HCT116 (cell line): ENCODE results near the gene ATXN1. TPM values are rescaled to one million over a fixed set of nuclear protein-coding genes. Genes with fewer than 3 reads are reported as not detected.

ENCODE experiments used
- ATAC-seq: fragments of 200-7000 bp; cut with Tn5 transposase; 2 replicates; pipeline ENCODE4 v1.9.1; 2020; ENCODE audit warnings: mild to moderate bottlenecking, moderate library complexity
- BruUV-seq: library from RNA; stranded (reverse); fragments of 400-500 nt; replicated peaks from 2 replicates; lab custom pipeline; 2021; lab: Mats Ljungman, UMichigan
- CTCF ChIA-PET: fragments of 300-600 bp; sonication (Branson Sonifier 250); formaldehyde crosslinking; loops from one replicate; lab custom pipeline; 2021; ENCODE audit warnings: antibody characterized with exemption; lab: Charles Lee
- POLR2A ChIA-PET: fragments of 300-600, 350-600 bp; sonication (Branson Sonifier 250); formaldehyde crosslinking; loops from one replicate; lab custom pipeline; 2021; ENCODE audit warnings: antibody characterized with exemption; lab: Charles Lee
- RAD21 ChIA-PET, 2 experiments: fragments of 300-600 bp; sonication (Branson Sonifier 250); formaldehyde crosslinking; loops; one replicate each; lab custom pipeline; 2023; ENCODE audit warnings: low total read pairs in 2 of 2; ENCODE audit not compliant: uncharacterized antibody in 2 of 2, unreplicated experiment in 2 of 2, low non-redundant PET in 1 of 2; lab: Charles Lee
- DNase-seq: peaks from one replicate; pipeline ENCODE4 v3.0.0-alpha.2; 2010; ENCODE audit warnings: low read depth, low spot score
- H2AFZ ChIP-seq: fragments of 200-600 bp; shearing (Covaris generic), sonication (generic); 2 replicates; pipeline ENCODE4 v1.6.1; 2017; ENCODE audit warnings: low read depth, mixed run types, mixed read lengths, antibody characterized with exemption, low read length; ENCODE audit not compliant: poor library complexity, severe bottlenecking
- H3K27ac ChIP-seq: 2 replicates; pipeline ENCODE4 v1.5.1; 2012; ENCODE audit warnings: low read depth, low read length
- H3K27me3 ChIP-seq: fragments of 200-600 bp; sonication (generic); 2 replicates; pipeline ENCODE4 v1.6.1; 2016; ENCODE audit warnings: mixed run types, low read length, mixed read lengths; ENCODE audit not compliant: insufficient read depth
- H3K36me3 ChIP-seq, 2 experiments: fragments of 200-500 bp in 1 of 2; fragments of 200-600 bp in 1 of 2; sonication (Bioruptor generic) in 1 of 2; sonication (generic) in 1 of 2; 2 replicates each; pipeline versions ENCODE4 v1.5.1 to v1.6.1; 2014 to 2016; ENCODE audit warnings: low read length in 2 of 2, inconsistent platforms in 1 of 2, mixed read lengths in 1 of 2, mixed run types in 1 of 2; ENCODE audit not compliant: insufficient read depth in 2 of 2, control insufficient read depth in 1 of 2
- H3K4me1 ChIP-seq, 2 experiments: fragments of 200-600 bp in 1 of 2; sonication (generic) in 1 of 2; 2 replicates each; pipeline versions ENCODE4 v1.5.1 to v1.6.1; 2012 to 2017; ENCODE audit warnings: low read length in 2 of 2, inconsistent platforms in 1 of 2, mild to moderate bottlenecking in 1 of 2, mixed read lengths in 1 of 2, mixed run types in 1 of 2, moderate library complexity in 1 of 2; ENCODE audit not compliant: insufficient read depth in 2 of 2, control insufficient read depth in 1 of 2
- H3K4me2 ChIP-seq: fragments of 200-600 bp; sonication (generic); 2 replicates; pipeline ENCODE4 v1.6.1; 2017; ENCODE audit warnings: mixed run types, low read length, mixed read lengths
- H3K4me3 ChIP-seq, 2 experiments: fragments of 200-600 bp in 1 of 2; sonication (generic) in 1 of 2; replicated peaks in 1 of 2; 2 replicates each; pipeline ENCODE4 v1.5.1; 2011 to 2016; ENCODE audit warnings: low read length in 2 of 2, control low read depth in 1 of 2, low read depth in 1 of 2, mild to moderate bottlenecking in 1 of 2, mixed read lengths in 1 of 2, mixed run types in 1 of 2
- H3K79me2 ChIP-seq: fragments of 200-600 bp; sonication (generic); 2 replicates; pipeline ENCODE4 v1.6.1; 2017; ENCODE audit warnings: mild to moderate bottlenecking, mixed run types, low read length, moderate library complexity, mixed read lengths; ENCODE audit not compliant: insufficient read depth
- H3K9ac ChIP-seq: fragments of 200-600 bp; sonication (generic); 2 replicates; pipeline ENCODE4 v1.6.1; 2016; ENCODE audit warnings: low read length, mixed read lengths
- H3K9me2 ChIP-seq: fragments of 200-600 bp; sonication (generic), shearing (Covaris generic); 2 replicates; pipeline ENCODE4 v1.6.1; 2017; ENCODE audit warnings: mixed run types, mild to moderate bottlenecking, moderate library complexity; ENCODE audit not compliant: insufficient read depth
- H3K9me3 ChIP-seq, 2 experiments: fragments of 200-500 bp in 1 of 2; fragments of 200-600 bp in 1 of 2; sonication (Bioruptor generic) in 1 of 2; sonication (generic) in 1 of 2; 2 replicates each; pipeline ENCODE4 v1.6.1; 2014 to 2017; ENCODE audit warnings: low read length in 2 of 2, mixed read lengths in 2 of 2, inconsistent platforms in 1 of 2, low read depth in 1 of 2, mild to moderate bottlenecking in 1 of 2, mixed run types in 1 of 2, moderate library complexity in 1 of 2; ENCODE audit not compliant: control insufficient read depth in 1 of 2, insufficient read depth in 1 of 2
- H4K20me1 ChIP-seq: fragments of 200-600 bp; sonication (generic), shearing (Covaris generic); 2 replicates; pipeline ENCODE4 v1.6.1; 2017; ENCODE audit warnings: mixed run types, mild to moderate bottlenecking, moderate library complexity; ENCODE audit not compliant: insufficient read depth
- CEBPB ChIP-seq: IDR thresholded peaks from 2 replicates; pipeline ENCODE4 v1.6.1; 2012; ENCODE audit warnings: low read depth
- FOSL1 ChIP-seq: IDR thresholded peaks from 2 replicates; pipeline ENCODE4 v1.6.1; 2012; ENCODE audit warnings: low read depth
- JUND ChIP-seq: IDR thresholded peaks from 2 replicates; pipeline ENCODE4 v1.6.1; 2012
- POLR2AphosphoS5 ChIP-seq: IDR thresholded peaks from 2 replicates; pipeline ENCODE4 v1.6.1; 2011; ENCODE audit warnings: mild to moderate bottlenecking, low read depth, low read length, moderate library complexity
- RAD21 ChIP-seq: IDR thresholded peaks from 2 replicates; pipeline ENCODE4 v1.6.1; 2012; ENCODE audit warnings: low read depth, mild to moderate bottlenecking
- SIN3A ChIP-seq: IDR thresholded peaks from 2 replicates; pipeline ENCODE4 v1.6.1; 2012; ENCODE audit warnings: low read depth
- SP1 ChIP-seq: IDR thresholded peaks from 2 replicates; pipeline ENCODE4 v1.6.1; 2012; ENCODE audit warnings: low read depth
- SRF ChIP-seq: IDR thresholded peaks from 2 replicates; pipeline ENCODE4 v1.6.1; 2012; ENCODE audit warnings: low read depth
- TCF7L2 ChIP-seq: IDR thresholded peaks from 2 replicates; pipeline ENCODE4 v1.7.0; 2011; ENCODE audit warnings: borderline replicate concordance, inconsistent platforms; ENCODE audit not compliant: insufficient read depth, insufficient read length; ENCODE audit errors: extremely low read depth
- YY1 ChIP-seq: IDR thresholded peaks from 2 replicates; pipeline ENCODE4 v1.6.1; 2011; ENCODE audit warnings: low read length, low read depth, moderate library complexity, mild to moderate bottlenecking; ENCODE audit not compliant: insufficient replicate concordance; ENCODE audit errors: extremely low read depth
- ZFX ChIP-seq: fragments of 450-650 bp; IDR thresholded peaks from 2 replicates; pipeline ENCODE4 v1.6.1; 2017
- intact Hi-C: fragments of 100-400 bp; cut with micrococcal nuclease; formaldehyde crosslinking; loops from 2 replicates; pipeline ENCODE4 v1.10.0; 2022
- total RNA-seq: library from RNA; stranded (reverse); gene quantifications from one replicate; pipeline ENCODE4 v1.2.1, GENCODE V29; 2021; ENCODE audit not compliant: unreplicated experiment
- TF ChIP-seq, protein P1 (sequence below): IDR thresholded peaks from 2 replicates; pipeline ENCODE4 v1.6.1; 2012; ENCODE audit warnings: low read depth
- TF ChIP-seq, protein P2 (sequence below): IDR thresholded peaks from 2 replicates; pipeline ENCODE4 v1.6.1; 2011; ENCODE audit warnings: mild to moderate bottlenecking, low read length, moderate library complexity; ENCODE audit not compliant: insufficient replicate concordance; ENCODE audit errors: extremely low read depth

The ATXN1 gene
- total RNA-seq, 1 experiment from 2014 or later, result 21.0 TPM

DNA sequence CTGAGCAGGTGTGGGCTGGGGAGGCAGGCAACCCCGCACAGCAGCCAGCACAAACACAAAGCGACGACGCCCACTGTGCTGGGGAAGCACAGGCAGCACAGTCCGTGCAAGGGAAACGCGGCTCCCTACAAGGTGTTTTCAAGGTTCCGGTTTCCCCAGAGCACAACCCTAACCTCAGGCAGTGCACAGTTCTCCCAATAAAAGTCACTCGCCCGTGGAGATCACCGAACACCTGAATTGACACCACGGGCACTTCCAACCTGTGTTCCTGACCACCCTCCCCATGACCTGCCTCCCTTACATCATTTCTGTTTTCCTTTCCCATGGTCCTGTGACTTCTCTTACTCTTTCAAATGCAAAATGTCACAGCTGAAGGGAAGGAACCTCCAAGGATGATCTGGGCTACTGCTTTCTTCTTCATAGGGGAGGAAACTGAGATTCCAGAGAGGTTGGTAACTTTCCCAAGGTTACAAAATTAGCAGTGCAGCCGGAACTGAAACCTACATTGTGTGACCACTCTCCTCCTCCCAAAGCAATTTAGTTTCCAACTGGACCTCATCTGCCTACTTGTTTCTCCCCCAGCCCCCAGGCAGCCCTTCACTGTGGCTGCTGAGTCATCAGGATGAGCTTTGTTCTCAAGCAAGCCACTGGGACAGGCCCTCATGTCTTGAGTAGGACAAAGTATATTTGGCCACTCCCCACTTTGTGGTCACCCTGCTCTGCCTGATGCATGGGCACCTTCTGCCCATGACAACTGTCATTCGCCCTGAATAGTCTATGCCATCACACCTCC lies 125.3 kb downstream of the ATXN1 start:
- Histone ChIP-seq H3K79me2 (no peaks in the 10 kb centered on the region), H4K20me1 (no peaks in the 10 kb centered on the region), H2AFZ (no peak overlapping the region), H3K27ac (no peak overlapping the region), H3K27me3 (no peaks in the 10 kb centered on the region), H3K4me1 (peaks cover 6 to 20% of the 10 kb centered on the region in 2 experiments; a peak in 3 of 4 replicates), H3K9me2 (no peaks in the 10 kb centered on the region), H3K4me2 (peak overlapping the region; percentile 14; the same call in 1 of the 2 replicates), H3K9ac (no peak overlapping the region), H3K36me3 (no peaks in the 10 kb centered on the region), H3K9me3 (no peaks in the 10 kb centered on the region), H3K4me3 (no peak overlapping the region)
- ChIA-PET CTCF (no interaction called here), RAD21 (interaction anchor here in 1 of 2 experiments (0.6 kb wide), 1 partner anchor 15 kb away, joined by 3 read pairs; no protein-coding TSS in a partner anchor), POLR2A (no interaction called here)
- intact Hi-C loops, result no loop called here
- BruUV-seq, result no TSS peak
- DNase-seq (peak; percentile 8), ATAC-seq (peak; percentile 73)
- TF ChIP-seq FOSL1 (no peak), CEBPB (no peak), SIN3A (no peak), POLR2AphosphoS5 (no peak), JUND (no peak; the same call in 1 of the 2 replicates), RAD21 (no peak), TCF7L2 (no peak), YY1 (no peak), SRF (no peak), ZFX (no peak), SP1 (no peak)
- TF ChIP-seq, protein P1, sequence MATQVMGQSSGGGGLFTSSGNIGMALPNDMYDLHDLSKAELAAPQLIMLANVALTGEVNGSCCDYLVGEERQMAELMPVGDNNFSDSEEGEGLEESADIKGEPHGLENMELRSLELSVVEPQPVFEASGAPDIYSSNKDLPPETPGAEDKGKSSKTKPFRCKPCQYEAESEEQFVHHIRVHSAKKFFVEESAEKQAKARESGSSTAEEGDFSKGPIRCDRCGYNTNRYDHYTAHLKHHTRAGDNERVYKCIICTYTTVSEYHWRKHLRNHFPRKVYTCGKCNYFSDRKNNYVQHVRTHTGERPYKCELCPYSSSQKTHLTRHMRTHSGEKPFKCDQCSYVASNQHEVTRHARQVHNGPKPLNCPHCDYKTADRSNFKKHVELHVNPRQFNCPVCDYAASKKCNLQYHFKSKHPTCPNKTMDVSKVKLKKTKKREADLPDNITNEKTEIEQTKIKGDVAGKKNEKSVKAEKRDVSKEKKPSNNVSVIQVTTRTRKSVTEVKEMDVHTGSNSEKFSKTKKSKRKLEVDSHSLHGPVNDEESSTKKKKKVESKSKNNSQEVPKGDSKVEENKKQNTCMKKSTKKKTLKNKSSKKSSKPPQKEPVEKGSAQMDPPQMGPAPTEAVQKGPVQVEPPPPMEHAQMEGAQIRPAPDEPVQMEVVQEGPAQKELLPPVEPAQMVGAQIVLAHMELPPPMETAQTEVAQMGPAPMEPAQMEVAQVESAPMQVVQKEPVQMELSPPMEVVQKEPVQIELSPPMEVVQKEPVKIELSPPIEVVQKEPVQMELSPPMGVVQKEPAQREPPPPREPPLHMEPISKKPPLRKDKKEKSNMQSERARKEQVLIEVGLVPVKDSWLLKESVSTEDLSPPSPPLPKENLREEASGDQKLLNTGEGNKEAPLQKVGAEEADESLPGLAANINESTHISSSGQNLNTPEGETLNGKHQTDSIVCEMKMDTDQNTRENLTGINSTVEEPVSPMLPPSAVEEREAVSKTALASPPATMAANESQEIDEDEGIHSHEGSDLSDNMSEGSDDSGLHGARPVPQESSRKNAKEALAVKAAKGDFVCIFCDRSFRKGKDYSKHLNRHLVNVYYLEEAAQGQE, result no peak
- TF ChIP-seq, protein P2, sequence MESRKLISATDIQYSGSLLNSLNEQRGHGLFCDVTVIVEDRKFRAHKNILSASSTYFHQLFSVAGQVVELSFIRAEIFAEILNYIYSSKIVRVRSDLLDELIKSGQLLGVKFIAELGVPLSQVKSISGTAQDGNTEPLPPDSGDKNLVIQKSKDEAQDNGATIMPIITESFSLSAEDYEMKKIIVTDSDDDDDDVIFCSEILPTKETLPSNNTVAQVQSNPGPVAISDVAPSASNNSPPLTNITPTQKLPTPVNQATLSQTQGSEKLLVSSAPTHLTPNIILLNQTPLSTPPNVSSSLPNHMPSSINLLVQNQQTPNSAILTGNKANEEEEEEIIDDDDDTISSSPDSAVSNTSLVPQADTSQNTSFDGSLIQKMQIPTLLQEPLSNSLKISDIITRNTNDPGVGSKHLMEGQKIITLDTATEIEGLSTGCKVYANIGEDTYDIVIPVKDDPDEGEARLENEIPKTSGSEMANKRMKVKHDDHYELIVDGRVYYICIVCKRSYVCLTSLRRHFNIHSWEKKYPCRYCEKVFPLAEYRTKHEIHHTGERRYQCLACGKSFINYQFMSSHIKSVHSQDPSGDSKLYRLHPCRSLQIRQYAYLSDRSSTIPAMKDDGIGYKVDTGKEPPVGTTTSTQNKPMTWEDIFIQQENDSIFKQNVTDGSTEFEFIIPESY, result no peak
